Adipocyte (in vitro differentiated cells): Measurements from ENCODE around the gene PCDHB8.
"Not testable (repeated sequence)": the region's sequence is repeated elsewhere in the genome, so short reads cannot be mapped to it uniquely, and the experiment has no call there.

Experiments used
- DNase-seq: peaks from one replicate; pipeline ENCODE4 v3.0.0-alpha.2; 2015; ENCODE audit warnings: low read depth
- H3K27me3 ChIP-seq: replicated peaks from 2 replicates; pipeline ENCODE4 v1.7.0; 2013; ENCODE audit warnings: mild to moderate bottlenecking, low read length, moderate library complexity; ENCODE audit not compliant: control insufficient read depth, insufficient read depth
- H3K36me3 ChIP-seq: 2 replicates; pipeline ENCODE4 v1.7.0; 2013; ENCODE audit warnings: low read length, mild to moderate bottlenecking, moderate library complexity; ENCODE audit not compliant: control insufficient read depth, insufficient read depth, severe bottlenecking
- H3K4me1 ChIP-seq: 2 replicates; pipeline ENCODE4 v1.7.0; 2013; ENCODE audit warnings: mild to moderate bottlenecking, low read length, moderate library complexity; ENCODE audit not compliant: control insufficient read depth, insufficient read depth
- H3K4me3 ChIP-seq: 2 replicates; pipeline ENCODE4 v1.7.0; 2013; ENCODE audit warnings: mild to moderate bottlenecking, low read length, moderate library complexity
- H3K9ac ChIP-seq: 2 replicates; pipeline ENCODE4 v1.7.0; 2013; ENCODE audit warnings: mild to moderate bottlenecking, low read length, moderate library complexity
- H3K9me3 ChIP-seq: 2 replicates; pipeline ENCODE4 v1.7.0; 2013; ENCODE audit warnings: mild to moderate bottlenecking, low read length, moderate library complexity; ENCODE audit not compliant: control insufficient read depth

PCDHB8 gene

GRCh38 chr5:141157356-141157755 is 20.2 kb upstream of the PCDHB8 start:
- DNase-seq = not testable (repeated sequence)
- H3K9me3 ChIP-seq = peaks cover 26% of the 10 kb centered on the region

GRCh38 chr5:141157901-141158300 is 19.7 kb upstream of the PCDHB8 start:
- DNase-seq, H3K27me3 ChIP-seq: not testable (repeated sequence)

More at GRCh38 chr5:141157356-141157755, 20.2 kb upstream of the PCDHB8 start:
- H3K36me3 ChIP-seq, H3K4me3 ChIP-seq, H3K9ac ChIP-seq, H3K27me3 ChIP-seq, H3K4me1 ChIP-seq: not testable (repeated sequence)

GRCh38 chr5:141172381-141173204 is 5.0 kb upstream of the PCDHB8 start, which contains the start of gene PCDHB7:
TSS of gene PCDHB7 (plus strand) at chr5:141172644. CDS start at chr5:141172836, 192 bp downstream.
- Histone ChIP-seq H3K4me3 (peak within 1 kb of the TSS; percentile 70), H3K9me3 (peaks cover 29% of the 10 kb centered on the region), H3K4me1 (peaks cover 3% of the 10 kb centered on the region), H3K27me3 (no peaks in the 10 kb centered on the region), H3K36me3 (no peaks in the 10 kb centered on the region), H3K9ac (no peak within 1 kb of the TSS)
- DNase-seq = peak; percentile 79

More at GRCh38 chr5:141157901-141158300, 19.7 kb upstream of the PCDHB8 start:
- not testable (repeated sequence) for H3K36me3 ChIP-seq, H3K4me3 ChIP-seq, H3K9ac ChIP-seq, H3K4me1 ChIP-seq
- H3K9me3 ChIP-seq = peaks cover 28% of the 10 kb centered on the region

GRCh38 chr5:141174291-141175104 is 3.1 kb upstream of the PCDHB8 start:
- not testable (repeated sequence) for H3K36me3 ChIP-seq, DNase-seq, H3K4me3 ChIP-seq, H3K27me3 ChIP-seq, H3K4me1 ChIP-seq, H3K9ac ChIP-seq
- H3K9me3 ChIP-seq = peaks cover 34% of the 10 kb centered on the region

GRCh38 chr5:141175933-141176332 is 1.7 kb upstream of the PCDHB8 start:
- H3K4me1 ChIP-seq = peaks cover 3% of the 10 kb centered on the region
- DNase-seq = no peak
- H3K36me3 ChIP-seq = no peaks in the 10 kb centered on the region
- H3K9ac ChIP-seq = no peak overlapping the region
- H3K4me3 ChIP-seq = no peak overlapping the region
- H3K9me3 ChIP-seq = peaks cover 34% of the 10 kb centered on the region
- no peaks in the 10 kb centered on the region for H3K27me3 ChIP-seq

GRCh38 chr5:141179371-141179770 is 1.8 kb downstream of the PCDHB8 start:
- not testable (repeated sequence) for H3K4me1 ChIP-seq

GRCh38 chr5:141179876-141180275 is 2.3 kb downstream of the PCDHB8 start:
- not testable (repeated sequence) for H3K4me1 ChIP-seq, H3K4me3 ChIP-seq, H3K36me3 ChIP-seq, H3K9ac ChIP-seq, H3K27me3 ChIP-seq, DNase-seq
- H3K9me3 ChIP-seq = peaks cover 41% of the 10 kb centered on the region

More at GRCh38 chr5:141179371-141179770, 1.8 kb downstream of the PCDHB8 start:
- H3K9me3 ChIP-seq = peaks cover 42% of the 10 kb centered on the region
- not testable (repeated sequence) for H3K36me3 ChIP-seq, DNase-seq, H3K4me3 ChIP-seq, H3K9ac ChIP-seq, H3K27me3 ChIP-seq

GRCh38 chr5:141180313-141180712 is 2.7 kb downstream of the PCDHB8 start:
- no peak for DNase-seq
- H3K9me3 ChIP-seq = peaks cover 36% of the 10 kb centered on the region
- H3K27me3 ChIP-seq = peaks cover 4% of the 10 kb centered on the region
- no peak overlapping the region for H3K4me3 ChIP-seq
- H3K9ac ChIP-seq = no peak overlapping the region
- no peaks in the 10 kb centered on the region for H3K4me1 ChIP-seq
- no peaks in the 10 kb centered on the region for H3K36me3 ChIP-seq

- Histone ChIP-seq H3K4me3 (peak within 1 kb of the TSS; percentile 78), H3K27me3 (peaks cover 4% of the 10 kb centered on the region), H3K4me1 (no peaks in the 10 kb centered on the region), H3K36me3 (no peaks in the 10 kb centered on the region), H3K9me3 (peaks cover 34% of the 10 kb centered on the region), H3K9ac (peak within 1 kb of the TSS; percentile 64)
- peak; percentile 69 for DNase-seq
These were observed 4.7 kb downstream of the PCDHB8 start, which contains the start of gene PCDHB16 for GRCh38 chr5:141182248-141182647. TSS of gene PCDHB16 (plus strand) at chr5:141182387. CDS start at chr5:141182560, 173 bp downstream.

- Histone ChIP-seq H3K9me3 (peaks cover 26% of the 10 kb centered on the region), H3K4me3 (peak overlapping the region; percentile 23)
- not testable (repeated sequence) for H3K9ac ChIP-seq, H3K4me1 ChIP-seq, H3K27me3 ChIP-seq, DNase-seq, H3K36me3 ChIP-seq
These were observed 6.7 kb downstream of the PCDHB8 start for GRCh38 chr5:141184117-141184855.
